NCI-H226 (cell line): ENCODE results near the gene PPARGC1A.
A peak's percentile ranks its signal among the peaks of the same experiment; 100 is the strongest.

Experiments
- DNase-seq: peaks from one replicate; pipeline ENCODE4 v3.0.0-alpha.2; 2015

Gene PPARGC1A

DNA sequence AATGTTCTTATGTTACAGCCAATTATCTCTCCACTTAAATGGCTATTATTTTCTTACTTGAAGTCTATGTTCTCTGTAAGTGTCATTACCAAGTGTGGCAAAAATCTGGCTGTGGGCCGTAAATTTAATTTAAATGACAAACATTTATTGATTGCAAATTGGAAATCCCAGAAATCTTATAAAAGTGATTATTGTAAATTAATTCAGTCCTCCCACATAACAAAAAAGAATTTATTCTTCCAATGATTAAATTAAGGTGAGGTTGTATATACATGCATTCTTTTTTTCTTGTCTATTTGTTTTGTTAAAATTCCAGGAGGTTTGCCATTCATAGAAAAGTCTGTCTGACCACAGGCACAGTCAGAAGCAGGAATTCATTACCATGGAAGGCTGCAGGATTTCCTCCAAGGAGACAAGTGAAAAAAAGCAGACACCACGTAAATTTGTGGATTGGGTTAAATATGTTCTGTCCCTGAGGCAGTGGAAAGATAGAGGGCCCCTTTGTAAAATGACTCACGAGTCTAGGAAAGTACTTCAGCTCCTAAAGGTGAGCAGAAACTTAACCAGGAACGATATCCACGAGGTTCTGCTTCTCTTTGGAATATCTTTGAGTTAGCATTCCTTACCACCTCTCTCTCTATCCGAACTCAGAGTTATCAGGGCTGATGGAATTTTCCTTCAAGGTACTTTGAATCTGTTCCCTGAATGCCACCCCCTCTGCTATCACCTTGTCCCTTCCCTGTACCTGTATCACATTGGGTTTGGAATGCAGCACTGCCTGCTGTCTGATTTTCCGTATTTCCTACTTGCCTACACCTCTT is 10.7 kb downstream of the PPARGC1A start:
- no peak for DNase-seq

DNA sequence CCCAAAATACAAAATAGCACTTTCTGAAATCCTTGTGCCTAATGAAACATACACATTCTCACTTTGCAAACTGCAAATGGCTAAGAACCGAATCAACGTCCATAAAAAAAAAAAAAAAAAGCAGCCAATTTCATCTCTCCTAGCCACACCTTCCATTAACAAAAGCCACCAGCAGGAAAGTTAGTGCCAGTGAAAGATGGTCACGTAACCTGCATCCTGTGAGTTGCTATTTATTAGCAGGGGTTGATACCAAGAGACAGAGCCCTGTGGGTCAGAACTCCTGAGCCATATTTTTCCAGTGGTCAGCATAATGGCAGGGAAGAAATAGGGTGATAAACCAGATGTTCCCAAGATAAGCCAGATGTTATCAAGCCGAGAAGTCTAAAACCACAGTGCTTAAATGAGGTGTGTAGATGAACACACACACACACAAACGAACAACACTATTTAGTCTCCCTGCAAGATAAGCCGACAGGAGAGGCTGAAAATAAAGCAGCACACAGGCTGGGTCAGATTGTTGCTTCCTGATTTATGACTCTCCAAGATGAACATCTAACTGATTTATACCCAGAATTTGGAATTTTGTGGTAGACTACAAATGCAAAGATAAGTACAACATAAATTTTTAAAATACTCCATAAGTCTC is 11.5 kb downstream of the PPARGC1A start:
- DNase-seq, result no peak

- DNase-seq, result peak; percentile 70
Observed at GRCh38 chr4:23877758-23878229, 12.1 kb downstream of the PPARGC1A start.

GRCh38 chr4:23876418-23877089 is 13.3 kb downstream of the PPARGC1A start:
- DNase-seq, result no peak

DNA sequence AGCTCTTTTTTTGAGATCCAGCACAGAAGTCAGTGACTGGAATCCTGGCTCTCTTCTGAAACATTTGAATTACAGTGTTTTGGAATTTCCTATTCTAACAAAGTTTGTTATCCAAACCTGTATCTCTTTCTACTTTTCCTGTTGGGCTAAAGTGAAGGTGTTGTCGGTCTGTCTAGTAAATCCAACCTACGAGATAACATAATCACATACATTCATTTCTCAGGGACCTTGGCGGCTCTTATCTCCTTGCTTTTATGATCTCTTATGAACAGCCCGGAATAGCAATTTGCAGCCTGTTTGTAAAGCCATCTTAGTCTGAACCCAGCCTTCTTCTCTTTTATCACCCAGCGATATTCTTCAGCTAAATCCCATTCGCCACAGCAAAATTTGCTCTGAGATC is 14.5 kb downstream of the PPARGC1A start:
- no peak for DNase-seq

DNA sequence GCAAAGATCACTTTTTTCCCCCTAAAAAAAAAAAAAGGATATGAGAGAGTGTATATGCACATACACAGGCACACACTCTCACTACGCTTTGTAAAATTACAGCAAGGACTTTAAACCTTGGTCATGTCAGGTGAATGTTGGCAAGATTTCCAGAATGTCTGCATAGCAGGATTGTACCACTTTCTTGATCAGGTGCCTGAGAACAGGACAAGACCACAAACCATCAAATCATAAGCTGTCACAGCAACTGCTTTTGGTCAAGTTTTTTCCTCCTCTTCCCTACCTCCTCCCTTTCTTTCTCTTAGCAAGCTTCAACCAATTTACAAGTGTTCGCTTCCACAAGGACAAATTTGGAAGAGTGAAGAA is 15.3 kb downstream of the PPARGC1A start:
- DNase-seq, result no peak

DNA sequence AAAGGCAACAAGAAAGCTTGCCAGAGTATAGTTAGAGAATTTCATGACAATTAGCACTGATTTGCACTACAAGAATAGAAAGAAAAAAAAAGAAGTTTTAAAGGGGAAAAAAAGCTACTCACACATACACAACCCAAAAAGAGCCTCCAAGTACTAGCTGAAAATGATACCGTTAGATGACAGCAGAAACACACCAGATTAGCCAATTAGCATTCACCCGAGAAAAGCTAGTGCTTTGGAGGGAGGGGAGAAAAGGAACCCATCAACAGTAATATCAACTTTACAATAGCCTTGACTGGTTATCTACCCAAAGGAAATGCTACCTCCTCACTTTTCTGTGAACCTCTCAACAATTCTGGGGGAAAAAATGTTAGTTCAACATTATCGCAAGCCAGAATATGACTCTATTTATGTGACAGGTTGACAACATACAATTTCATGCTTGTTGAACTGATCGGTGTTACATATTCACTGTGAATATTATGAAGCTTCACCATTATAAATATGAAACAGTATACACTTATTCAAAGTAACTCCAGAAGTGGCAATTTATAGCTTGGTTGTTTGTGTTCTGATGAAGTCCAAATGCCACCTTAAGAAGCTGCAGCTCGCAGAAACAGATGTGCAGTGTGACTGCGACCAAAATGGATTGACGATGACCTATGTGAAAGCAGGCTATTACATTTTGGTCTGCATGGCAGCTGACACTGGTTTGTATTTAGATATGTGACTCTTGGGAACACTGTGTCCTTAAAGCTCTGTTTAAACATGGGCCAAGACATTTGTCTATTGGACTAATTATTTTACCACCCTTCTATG is 15.9 kb downstream of the PPARGC1A start:
- no peak for DNase-seq

DNA sequence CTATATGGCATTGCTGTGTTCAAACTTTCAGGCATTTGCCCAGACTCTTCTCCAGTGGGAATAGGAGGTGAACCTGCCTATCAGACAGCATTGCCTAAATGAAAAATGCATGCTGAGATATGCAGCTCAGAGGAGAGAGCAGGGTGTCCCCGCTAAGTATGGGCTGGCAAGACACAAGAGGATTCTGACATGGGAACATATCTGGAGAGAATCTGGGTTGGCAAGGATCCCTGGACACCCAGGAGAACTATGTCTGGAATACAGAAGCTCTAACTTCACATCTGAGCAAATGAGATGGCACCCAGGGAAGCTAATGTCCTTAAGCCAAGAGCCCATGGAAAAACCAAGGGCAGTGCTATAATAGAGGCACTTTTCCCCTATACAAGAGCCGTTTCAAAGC is 18.4 kb downstream of the PPARGC1A start:
- no peak for DNase-seq

DNA sequence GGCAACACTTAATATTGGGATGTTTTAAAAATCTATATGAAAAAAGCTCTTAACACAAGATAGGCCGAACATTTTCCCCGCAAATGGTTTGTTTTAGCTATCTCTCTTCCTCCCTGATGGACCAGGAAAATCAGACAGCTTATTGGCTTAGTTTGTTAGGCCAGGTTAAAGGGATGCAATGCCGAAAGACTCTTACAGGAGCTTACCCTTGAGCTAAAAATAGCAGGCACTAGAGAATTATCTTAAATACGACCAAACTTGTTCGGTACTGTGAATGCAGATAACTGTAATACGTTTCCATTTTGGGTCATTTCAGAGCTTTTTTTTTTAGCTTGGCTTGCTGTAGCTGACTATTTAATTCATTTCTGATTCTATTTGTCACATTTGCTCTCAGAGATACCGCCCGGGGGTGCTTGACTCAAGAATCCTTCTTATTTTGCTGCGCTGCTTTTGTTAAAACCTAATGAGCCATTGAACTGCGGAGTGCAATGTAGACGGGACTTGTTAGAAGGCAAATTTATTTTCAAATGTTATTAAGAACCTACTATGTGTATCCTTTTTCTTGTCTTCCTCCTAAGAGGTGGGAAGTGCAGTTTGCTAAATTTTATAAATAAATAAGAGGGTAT is 23.3 kb downstream of the PPARGC1A start:
- no peak for DNase-seq

DNA sequence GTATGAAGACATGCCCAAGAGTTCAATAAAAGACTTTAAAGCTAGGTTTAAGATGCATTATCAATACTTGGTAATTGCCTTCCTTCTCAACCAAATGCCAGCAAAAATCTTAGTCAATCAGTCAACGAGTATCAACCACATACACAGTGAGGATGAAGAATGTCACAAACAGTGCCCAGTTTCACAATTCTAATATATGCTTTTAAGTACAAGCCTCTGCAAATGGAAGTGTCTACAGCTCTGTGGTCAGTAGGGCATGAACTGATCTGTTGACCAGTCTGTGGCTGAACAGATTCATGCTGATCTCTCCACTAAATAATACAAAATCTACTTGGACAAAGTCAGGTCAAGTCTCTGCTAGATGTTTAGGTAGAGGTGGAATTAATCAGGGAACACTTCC is 27.9 kb downstream of the PPARGC1A start:
- no peak for DNase-seq

DNA sequence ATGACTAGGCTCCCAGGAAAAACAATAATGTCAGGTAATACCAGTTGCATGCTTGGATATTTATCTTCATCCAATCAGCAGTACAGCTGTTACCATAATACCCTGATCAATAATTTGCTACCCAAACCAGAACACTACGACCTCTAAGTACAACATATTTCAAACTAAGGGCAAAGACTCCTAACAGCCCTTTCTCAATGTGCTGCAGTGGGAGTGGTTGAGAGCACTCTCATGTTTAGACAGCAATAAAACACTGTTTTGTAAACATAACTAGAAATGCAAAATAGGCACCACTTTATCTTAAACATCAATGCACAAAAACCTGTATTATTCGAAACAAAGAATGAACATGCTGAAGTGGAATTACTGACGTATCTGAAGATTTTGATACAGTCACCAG is 28.9 kb downstream of the PPARGC1A start:
- DNase-seq, result no peak

GRCh38 chr4:23857367-23857959 is 32.4 kb downstream of the PPARGC1A start:
- no peak for DNase-seq

DNA sequence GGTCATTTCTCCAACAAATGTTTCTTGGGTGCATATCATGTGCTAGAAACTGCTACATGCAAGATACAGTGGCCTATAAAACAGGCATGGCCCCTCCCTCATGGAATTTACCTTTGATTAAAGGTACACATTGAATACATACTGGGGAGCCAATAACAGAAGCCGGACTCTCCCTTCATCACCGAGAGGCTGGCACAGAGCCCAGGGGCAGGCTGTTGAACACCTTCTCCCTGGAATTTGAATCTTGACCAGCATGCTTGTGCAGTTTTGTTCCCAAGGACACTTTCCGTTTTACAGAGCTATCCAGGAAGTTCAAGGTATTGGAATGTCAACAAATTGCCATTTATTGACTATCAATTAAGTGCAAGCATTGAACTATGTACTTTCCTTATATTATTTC is 33.2 kb downstream of the PPARGC1A start:
- DNase-seq, result peak; percentile 10

- no peak for DNase-seq
Observed at GRCh38 chr4:23855912-23856605, 33.8 kb downstream of the PPARGC1A start.

DNA sequence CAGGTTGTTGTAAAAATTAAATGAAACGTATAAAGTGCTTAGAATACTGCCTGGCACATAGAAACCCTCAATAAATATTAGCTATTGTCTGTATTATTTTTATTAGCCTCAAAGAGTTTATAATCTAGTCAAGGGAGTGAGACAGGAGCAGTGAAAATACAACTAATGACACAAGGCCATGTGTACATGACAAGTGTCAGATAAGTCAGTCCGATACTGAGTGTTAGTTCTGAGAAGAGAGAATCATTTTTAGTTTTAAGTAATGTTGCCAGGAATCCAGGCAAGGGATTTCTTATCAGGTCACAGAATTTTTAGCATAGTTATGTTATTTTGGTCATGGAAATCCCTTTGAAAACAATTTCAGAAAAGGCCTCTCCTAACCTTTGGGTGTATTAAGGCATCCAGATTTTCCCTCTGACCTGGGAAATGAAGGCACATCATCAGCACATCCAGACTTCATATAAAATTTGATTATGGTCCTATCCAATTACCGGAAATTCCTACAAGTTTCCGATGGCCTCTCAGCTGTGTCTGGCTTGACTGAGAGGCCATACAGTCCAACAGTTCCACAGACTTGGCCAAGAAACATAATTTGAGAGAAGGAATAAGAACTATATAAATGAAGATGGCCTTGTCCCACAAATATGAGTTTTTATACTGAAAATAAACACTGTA is 35.7 kb downstream of the PPARGC1A start:
- DNase-seq, result no peak

GRCh38 chr4:23851464-23851863 is 38.4 kb downstream of the PPARGC1A start:
- DNase-seq, result no peak

- DNase-seq, result no peak
Observed at GRCh38 chr4:23847158-23847557, 42.7 kb downstream of the PPARGC1A start.

- DNase-seq, result no peak
Observed at GRCh38 chr4:23844961-23845360, 44.9 kb downstream of the PPARGC1A start.

- DNase-seq, result no peak
Observed at GRCh38 chr4:23839279-23839678, 50.6 kb downstream of the PPARGC1A start.

GRCh38 chr4:23838607-23839006 is 51.2 kb downstream of the PPARGC1A start:
- DNase-seq, result no peak

- no peak for DNase-seq
Observed at GRCh38 chr4:23838131-23838530, 51.7 kb downstream of the PPARGC1A start.
